SK-N-DZ (cell line): ENCODE measurements around the gene HK2.
"Not testable (repeated sequence)": the region's sequence is repeated elsewhere in the genome, so short reads cannot be mapped to it uniquely, and the experiment has no call there.

Experiments used
- DNase-seq: peaks from one replicate; pipeline ENCODE4 v3.0.0-alpha.2; 2015; ENCODE audit warnings: low spot score

The HK2 gene

DNA sequence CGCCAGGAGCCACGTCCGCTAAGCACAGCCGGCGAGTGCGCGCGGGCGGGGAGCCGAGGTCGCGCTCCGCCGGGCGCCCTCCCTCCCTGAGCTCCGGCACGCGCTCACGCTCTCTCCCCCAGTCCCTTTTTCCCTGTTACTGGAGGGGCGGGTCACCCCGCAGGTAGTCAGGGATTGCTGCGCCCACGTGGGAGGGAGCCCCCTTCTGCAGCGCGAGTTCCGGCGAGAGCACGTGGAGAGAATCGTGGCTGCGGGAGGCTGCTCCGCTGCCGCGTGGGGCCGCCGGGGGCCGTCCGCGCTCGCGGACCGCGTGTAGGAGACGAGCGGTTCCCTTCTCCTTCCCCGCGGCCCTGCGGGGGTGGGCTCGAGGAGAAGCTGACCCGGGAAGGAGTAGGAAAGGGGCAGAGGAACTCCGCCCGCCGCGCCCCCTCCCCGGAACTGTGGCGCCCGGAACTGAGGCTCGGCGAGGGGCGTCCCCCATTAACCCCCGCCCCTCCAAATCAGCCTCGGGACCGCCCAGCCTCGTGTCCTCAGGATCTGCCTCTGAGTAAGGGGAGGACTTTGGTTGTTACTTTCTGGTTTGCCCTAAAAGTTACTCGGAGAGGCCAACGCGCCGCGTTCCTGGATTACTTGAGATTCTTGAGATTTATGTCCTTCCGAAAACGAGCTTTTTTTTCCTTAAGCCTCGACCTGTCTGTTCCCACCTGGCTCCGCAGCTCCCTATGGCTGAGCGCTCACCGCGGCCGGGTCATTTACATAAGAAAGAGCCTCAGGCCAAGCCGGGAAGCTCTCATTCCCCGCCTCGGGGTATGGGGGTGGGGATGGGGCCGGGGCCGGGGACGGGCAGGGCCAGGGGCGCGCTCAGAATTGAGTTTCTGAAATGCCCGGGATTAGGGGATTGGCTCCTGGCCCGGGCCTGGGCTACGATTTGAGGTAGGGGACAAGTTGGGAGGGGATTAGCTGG, 1.1 kb downstream of the HK2 start:
- DNase-seq = peak; percentile 71

DNA sequence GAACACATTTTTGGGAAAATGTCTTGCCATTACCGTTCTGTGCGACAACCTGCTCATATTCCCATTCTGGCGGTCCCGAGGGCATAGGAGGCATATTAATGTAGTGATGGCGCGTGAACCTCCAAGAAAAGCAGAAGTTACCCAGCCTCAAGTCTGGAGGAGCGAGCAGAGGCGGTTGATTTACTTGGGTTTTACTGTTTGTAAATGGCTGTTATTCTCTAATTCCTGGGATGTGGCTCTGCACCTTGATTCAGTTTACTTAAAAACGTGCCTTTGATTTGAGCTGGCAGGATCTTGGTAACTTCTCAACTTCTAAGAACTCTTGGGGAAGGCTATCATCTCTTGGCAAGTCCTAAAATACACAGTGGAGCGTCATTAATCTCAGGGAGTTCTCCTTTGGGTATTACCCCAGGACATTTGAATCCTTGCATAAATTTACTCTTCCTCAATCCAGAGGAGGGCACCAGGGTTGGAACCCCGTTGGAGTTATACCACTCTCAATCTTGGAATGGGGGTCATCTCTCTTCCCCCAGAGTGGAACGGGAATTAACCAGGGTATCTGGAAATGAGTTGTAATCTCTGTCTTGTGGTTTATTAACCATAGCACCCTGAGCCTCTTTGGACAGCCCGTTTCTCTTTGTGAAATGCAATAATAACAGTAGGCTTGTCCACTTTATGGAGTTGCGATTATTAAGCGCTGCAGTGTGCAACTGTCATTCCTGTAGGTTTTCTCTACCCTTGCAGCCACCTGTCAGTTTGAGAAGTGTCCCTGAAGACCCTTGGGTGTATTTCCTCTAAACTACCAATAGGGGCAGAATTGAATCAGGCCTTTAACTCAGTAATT, 2.1 kb downstream of the HK2 start:
- peak; percentile 75 for DNase-seq

GRCh38 chr2:74836675-74837401, 2.9 kb downstream of the HK2 start:
- DNase-seq = no peak

DNA sequence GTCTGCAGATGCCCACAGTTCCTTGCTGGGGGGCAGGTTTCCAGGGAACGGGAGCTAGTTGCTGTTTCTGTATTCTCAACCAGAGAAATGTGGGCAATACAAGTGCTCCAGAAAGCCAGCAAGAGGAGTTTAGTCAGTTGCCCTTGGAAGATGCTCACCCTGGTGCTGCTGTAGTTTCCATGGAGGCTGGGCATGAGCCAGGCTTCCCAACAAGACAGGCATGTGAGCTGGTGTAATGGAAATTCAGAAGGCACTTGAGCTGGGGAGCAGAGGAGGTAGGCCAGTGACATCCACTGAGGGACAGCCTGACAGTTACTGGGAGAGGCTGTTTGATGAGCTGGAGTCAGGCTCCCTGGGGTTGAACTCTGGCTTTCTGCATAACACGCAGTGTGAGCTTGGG, 7.7 kb downstream of the HK2 start:
- DNase-seq = no peak

GRCh38 chr2:74843433-74843832, 9.5 kb downstream of the HK2 start:
- no peak for DNase-seq

DNA sequence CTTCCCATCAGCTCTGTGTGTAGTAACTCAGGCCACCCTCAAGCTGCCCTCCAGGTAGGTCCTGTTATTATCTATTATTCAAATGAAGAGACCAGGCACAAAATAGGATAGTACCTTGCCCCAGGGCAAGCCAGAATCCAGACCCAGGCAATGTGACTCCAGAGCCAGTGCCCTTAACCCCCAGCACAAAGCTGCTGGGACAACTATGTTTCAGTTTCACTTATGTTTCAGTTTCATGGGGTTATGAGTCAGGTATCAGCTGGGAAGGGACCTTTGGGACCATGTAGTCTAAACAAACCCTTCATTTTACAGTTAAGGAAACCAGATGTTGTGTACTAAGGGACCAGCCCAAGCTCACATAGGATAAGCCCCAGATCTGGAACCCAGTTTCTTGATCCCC, 10.0 kb downstream of the HK2 start:
- DNase-seq = no peak

- DNase-seq = no peak
Measured at GRCh38 chr2:74844752-74845151, 10.8 kb downstream of the HK2 start.

- DNase-seq = no peak
Measured at GRCh38 chr2:74845217-74845751, 11.4 kb downstream of the HK2 start.

GRCh38 chr2:74845991-74846390, 12.1 kb downstream of the HK2 start:
- no peak for DNase-seq

DNA sequence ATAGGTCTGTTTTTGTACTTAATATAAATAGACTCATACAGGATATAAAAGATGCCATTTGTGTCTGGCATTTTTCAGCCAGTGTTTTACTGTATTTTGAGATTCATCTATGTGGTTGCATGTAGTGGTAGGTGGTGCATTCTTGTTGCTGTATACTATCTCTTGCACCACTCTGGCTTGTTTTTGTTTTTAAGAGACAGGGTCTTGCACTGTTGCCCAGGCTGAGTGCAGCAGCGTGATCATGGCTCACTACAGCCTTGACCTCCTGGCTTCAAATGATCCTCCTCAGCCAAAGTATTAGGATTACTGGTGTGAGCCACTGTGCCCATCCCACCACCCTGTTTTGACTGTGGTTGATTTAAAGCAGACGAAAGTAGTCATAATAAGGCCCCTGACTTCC, 12.6 kb downstream of the HK2 start:
- no peak for DNase-seq

- DNase-seq = no peak
Measured at GRCh38 chr2:74847070-74847858, 13.3 kb downstream of the HK2 start.

DNA sequence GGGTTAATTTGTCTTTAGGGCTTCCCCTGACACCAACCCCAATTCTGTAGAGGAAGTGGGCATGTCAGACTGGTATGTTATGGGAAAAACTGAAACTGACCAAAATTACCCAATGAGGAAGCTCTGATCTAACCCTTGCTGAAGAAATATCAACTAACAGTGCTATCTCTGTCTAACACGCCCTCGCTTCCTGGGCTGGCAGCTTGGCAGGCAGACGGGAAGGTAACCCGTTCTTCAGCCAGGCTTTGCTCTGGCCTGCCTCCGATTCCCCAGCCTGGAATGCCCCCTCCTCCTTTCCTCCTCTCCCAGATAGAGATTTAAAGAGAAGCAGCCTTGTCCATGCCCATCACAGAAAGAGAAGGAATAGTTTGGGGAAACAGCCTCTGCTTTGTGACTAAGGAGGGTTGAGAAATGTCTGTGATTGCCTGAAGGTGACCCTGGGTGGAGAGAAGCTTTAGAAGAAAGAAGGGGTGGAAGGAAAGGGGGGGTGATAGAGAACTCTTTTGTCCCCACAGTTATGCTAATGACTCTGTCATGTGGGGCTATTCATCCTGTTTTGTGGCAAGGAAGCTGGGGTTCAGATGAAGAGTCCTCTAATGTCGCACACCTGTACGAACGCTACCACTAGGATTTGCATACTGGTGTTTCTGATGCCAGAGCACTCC, 15.4 kb downstream of the HK2 start:
- DNase-seq = no peak

DNA sequence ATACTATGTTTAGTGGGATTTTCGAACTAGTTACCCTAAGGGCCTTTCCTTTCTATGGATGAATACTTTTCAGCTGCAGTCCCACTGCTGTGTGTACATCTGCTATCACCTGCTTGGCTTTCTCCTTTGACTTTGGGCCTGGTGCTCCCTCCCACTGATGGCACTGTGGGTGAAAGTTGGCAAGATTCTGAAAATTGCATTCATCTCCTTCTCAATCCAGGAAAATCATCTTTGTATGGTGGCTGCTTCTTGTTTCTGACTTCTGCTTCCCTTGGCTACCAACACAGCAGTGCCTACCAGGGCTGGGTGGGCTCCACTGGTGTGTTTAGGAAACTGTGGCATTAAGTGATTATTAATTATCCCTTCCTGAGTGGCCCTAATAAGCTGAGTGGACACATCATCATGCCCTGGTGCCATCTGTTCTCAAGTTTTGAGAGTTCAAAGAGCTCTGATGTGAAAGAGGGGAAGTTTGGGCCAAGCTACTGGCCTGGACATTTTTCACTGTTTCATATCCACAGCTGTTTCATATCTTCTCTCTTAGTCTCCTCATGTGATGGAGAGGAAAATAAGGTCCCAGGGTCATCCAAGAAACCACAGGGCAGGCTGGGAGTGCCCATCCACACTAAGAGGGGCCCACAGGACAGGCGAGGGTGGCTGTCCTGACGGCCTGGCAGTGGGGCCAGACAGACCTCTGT, 16.7 kb downstream of the HK2 start:
- no peak for DNase-seq

GRCh38 chr2:74851191-74851566, 17.3 kb downstream of the HK2 start:
- DNase-seq = no peak

GRCh38 chr2:74853360-74853759, 19.4 kb downstream of the HK2 start:
- not testable (repeated sequence) for DNase-seq

GRCh38 chr2:74854401-74854800, 20.5 kb downstream of the HK2 start:
- no peak for DNase-seq

DNA sequence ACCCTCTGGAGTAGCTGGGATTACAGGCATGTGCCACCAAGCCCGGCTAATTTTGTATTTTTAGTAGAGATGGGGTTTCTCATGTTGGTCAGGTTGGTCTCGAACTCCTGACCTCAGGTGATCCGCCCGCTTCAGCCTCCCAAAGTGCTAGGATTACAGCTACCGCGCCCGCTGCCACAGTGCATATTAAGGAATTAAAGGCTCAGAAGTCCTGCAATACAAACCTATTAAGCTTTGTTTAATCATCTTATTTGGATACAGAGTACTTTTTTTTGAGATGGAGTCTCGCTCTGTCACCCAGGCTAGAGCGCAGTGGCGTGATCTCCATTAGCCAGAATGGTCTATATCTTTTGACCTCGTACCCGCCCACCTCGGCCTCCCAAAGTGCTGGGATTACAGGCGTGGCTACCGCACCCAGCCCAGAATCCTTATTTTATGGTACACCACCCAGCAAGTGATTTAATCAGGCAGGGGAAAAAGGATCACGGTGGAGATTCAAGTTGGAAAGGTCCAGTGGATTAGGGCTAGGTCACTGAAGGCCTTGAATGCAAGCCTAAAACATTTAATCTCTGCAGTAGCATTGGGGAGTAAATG, 21.3 kb downstream of the HK2 start:
- not testable (repeated sequence) for DNase-seq

DNA sequence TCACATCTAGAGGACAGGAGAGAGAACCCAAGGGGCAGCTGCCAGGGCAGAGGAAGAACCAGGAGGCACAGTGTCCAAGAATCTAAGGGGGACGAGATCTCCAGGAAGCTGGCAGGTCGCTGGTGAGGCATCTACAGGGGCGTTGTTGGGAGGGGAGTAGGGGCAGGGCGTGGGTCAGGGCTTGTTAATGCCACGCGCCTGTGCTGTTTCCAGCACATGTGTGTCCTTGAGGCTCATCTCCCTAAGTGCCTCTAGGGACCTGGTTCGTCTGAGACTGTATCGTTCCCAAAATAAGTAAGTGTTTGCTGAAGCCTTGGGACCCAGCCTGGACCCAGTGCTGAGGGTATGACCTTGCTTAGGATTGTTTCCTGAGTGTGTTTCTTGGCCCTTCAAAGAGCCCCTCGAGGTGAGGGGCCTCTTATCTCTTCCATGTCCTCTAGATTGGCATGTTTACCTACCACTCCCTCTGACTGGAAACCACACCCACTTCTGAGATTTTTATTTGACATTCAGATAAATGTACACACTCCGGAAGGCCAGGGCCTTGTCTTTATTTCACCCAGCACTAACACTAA, 22.2 kb downstream of the HK2 start:
- DNase-seq = no peak

- DNase-seq = no peak
Measured at GRCh38 chr2:74856599-74856998, 22.7 kb downstream of the HK2 start.
